DOHH2 (cell line): ENCODE results near the gene NQO2.
"Not testable (repeated sequence)": the region's sequence is repeated elsewhere in the genome, so short reads cannot be mapped to it uniquely, and the experiment has no call there.

Source experiments
- H3F3A ChIP-seq: fragments of 200-600 bp; sonication (generic), shearing (Covaris generic); 2 replicates; pipeline ENCODE4 v1.6.0; 2016; ENCODE audit warnings: antibody characterized with exemption, mild to moderate bottlenecking; ENCODE audit not compliant: control insufficient read depth, insufficient read depth
- H3K27ac ChIP-seq: fragments of 200-600 bp; sonication (generic); 2 replicates; pipeline ENCODE4 v1.5.1; 2014; ENCODE audit warnings: low read depth, mild to moderate bottlenecking, low read length, moderate library complexity
- H3K27me3 ChIP-seq: fragments of 200-600 bp; sonication (generic); 2 replicates; pipeline ENCODE4 v1.6.1; 2014; ENCODE audit warnings: mild to moderate bottlenecking, low read length, mixed read lengths; ENCODE audit not compliant: control insufficient read depth
- H3K36me3 ChIP-seq: fragments of 200-600 bp; sonication (generic); 2 replicates; pipeline ENCODE4 v1.6.1; 2014; ENCODE audit warnings: mild to moderate bottlenecking, low read length, moderate library complexity, mixed read lengths; ENCODE audit not compliant: control insufficient read depth
- H3K4me1 ChIP-seq: fragments of 200-600 bp; sonication (generic); 2 replicates; pipeline ENCODE4 v1.6.1; 2014; ENCODE audit warnings: mild to moderate bottlenecking, low read length, mixed read lengths; ENCODE audit not compliant: control insufficient read depth
- H3K4me2 ChIP-seq: fragments of 200-600 bp; sonication (generic); 2 replicates; pipeline ENCODE4 v1.6.0; 2014; ENCODE audit warnings: mild to moderate bottlenecking, low read length, moderate library complexity
- H3K4me3 ChIP-seq: fragments of 200-600 bp; sonication (generic); 2 replicates; pipeline ENCODE4 v1.5.1; 2014; ENCODE audit warnings: mild to moderate bottlenecking, low read length, mixed read lengths
- H3K79me2 ChIP-seq: fragments of 200-600 bp; sonication (generic); 2 replicates; pipeline ENCODE4 v1.6.1; 2014; ENCODE audit warnings: mild to moderate bottlenecking, low read length, mixed read lengths; ENCODE audit not compliant: control insufficient read depth
- H3K9me2 ChIP-seq: fragments of 200-600 bp; sonication (generic); replicated peaks from 2 replicates; pipeline ENCODE4 v1.6.1; 2014; ENCODE audit warnings: mild to moderate bottlenecking, low read length, mixed read lengths; ENCODE audit not compliant: control insufficient read depth
- H3K9me3 ChIP-seq: fragments of 200-600 bp; sonication (generic); 2 replicates; pipeline ENCODE4 v1.6.1; 2014; ENCODE audit warnings: antibody characterized with exemption, low read length, mixed read lengths; ENCODE audit not compliant: control insufficient read depth, insufficient read depth
- H4K20me1 ChIP-seq: fragments of 200-600 bp; sonication (generic); 2 replicates; pipeline ENCODE4 v1.6.0; 2014; ENCODE audit warnings: low read depth, mild to moderate bottlenecking, antibody characterized with exemption, low read length, moderate library complexity; ENCODE audit not compliant: control insufficient read depth, insufficient read depth
- EZH2phosphoT487 ChIP-seq: fragments of 200-600 bp; sonication (generic); IDR thresholded peaks from 2 replicates; pipeline ENCODE4 v1.6.1; 2017; ENCODE audit warnings: borderline replicate concordance, mild to moderate bottlenecking, antibody characterized with exemption, low read length, moderate library complexity, mixed read lengths
- TF ChIP-seq, protein P1 (sequence below): fragments of 200-600 bp; sonication (generic); IDR thresholded peaks from one replicate; pipeline ENCODE4 v1.5.1; 2014; ENCODE audit warnings: antibody characterized with exemption, mild to moderate bottlenecking, low read depth, low read length; ENCODE audit not compliant: poor library complexity, severe bottlenecking

Gene NQO2

DNA sequence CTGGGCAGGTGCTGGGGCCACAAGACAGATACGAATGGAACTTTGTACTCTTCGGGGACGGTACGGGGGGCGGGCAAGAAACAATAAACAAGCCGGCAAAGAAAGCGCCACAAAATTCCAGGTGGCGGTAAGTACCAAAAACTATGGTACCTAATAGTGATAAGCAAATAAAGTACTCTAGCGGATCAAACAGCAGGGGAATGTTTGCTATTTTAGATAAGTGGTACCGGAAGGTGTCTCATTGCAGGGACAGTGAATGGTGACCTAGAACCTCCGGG lies 53.5 kb downstream of the NQO2 start:
- Histone ChIP-seq H3K27ac (no peak overlapping the region), H3K9me3 (no peaks in the 10 kb centered on the region), H3K4me2 (peak overlapping the region; percentile 76), H3K36me3 (no peaks in the 10 kb centered on the region), H3F3A (peaks cover 9% of the 10 kb centered on the region; the same call in 1 of the 2 replicates), H3K79me2 (no peaks in the 10 kb centered on the region), H3K4me1 (peaks cover 33% of the 10 kb centered on the region), H3K9me2 (no peaks in the 10 kb centered on the region), H4K20me1 (no peaks in the 10 kb centered on the region), H3K27me3 (no peaks in the 10 kb centered on the region), H3K4me3 (peak overlapping the region; percentile 72)
- no peak for TF ChIP-seq EZH2phosphoT487
- TF ChIP-seq, protein P1, sequence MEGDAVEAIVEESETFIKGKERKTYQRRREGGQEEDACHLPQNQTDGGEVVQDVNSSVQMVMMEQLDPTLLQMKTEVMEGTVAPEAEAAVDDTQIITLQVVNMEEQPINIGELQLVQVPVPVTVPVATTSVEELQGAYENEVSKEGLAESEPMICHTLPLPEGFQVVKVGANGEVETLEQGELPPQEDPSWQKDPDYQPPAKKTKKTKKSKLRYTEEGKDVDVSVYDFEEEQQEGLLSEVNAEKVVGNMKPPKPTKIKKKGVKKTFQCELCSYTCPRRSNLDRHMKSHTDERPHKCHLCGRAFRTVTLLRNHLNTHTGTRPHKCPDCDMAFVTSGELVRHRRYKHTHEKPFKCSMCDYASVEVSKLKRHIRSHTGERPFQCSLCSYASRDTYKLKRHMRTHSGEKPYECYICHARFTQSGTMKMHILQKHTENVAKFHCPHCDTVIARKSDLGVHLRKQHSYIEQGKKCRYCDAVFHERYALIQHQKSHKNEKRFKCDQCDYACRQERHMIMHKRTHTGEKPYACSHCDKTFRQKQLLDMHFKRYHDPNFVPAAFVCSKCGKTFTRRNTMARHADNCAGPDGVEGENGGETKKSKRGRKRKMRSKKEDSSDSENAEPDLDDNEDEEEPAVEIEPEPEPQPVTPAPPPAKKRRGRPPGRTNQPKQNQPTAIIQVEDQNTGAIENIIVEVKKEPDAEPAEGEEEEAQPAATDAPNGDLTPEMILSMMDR, result no peak

DNA sequence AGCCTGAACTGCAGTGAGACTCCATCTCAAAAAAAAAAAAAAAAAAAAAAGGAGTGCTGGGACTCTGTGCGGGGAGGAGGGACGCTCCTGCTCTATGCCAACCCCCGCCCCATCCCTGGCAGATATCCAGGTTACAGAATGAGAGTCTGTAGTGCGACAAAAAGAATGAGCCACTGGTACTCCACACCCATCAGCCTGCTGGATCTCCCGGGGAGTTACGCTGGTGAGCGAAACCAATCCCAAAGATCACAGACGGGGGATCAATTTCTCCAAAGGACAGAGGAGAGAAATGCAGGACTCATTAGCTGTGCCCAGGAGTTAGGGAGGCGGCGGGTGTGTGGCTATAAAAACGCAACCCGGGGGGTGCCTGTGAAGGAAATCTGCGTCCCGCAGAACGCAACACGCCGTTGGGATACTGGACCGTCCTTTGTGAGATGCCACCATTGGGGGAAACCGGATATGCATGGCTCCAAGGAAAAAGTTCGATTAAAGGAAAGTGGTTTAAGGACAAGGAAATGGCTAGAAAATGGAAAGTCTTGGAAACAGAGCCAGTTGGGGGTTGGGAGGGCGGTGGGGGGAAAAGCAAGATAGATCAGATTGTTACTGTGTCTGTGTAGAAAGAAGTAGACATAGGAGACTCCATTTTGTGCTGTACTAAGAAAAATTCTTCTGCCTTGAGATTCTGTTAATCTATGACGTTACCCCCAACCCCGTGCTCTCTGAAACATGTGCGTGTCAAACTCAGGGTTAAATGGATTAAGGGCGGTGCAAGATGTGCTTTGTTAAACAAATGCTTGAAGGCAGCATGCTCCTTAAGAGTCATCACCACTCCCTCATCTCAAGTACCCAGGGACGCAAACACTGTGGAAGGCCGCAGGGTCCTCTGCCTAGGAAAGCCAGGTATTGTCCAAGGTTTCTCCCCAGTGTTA lies 54.8 kb downstream of the NQO2 start:
- H3F3A ChIP-seq, result peaks cover 16% of the 10 kb centered on the region
- not testable (repeated sequence) for H3K79me2 ChIP-seq, H3K36me3 ChIP-seq, H4K20me1 ChIP-seq, H3K27ac ChIP-seq, H3K9me2 ChIP-seq, H3K9me3 ChIP-seq, H3K27me3 ChIP-seq
- peaks cover 42% of the 10 kb centered on the region for H3K4me1 ChIP-seq
- H3K4me3 ChIP-seq, result peak overlapping the region; percentile 72
- peak overlapping the region; percentile 76 for H3K4me2 ChIP-seq

DNA sequence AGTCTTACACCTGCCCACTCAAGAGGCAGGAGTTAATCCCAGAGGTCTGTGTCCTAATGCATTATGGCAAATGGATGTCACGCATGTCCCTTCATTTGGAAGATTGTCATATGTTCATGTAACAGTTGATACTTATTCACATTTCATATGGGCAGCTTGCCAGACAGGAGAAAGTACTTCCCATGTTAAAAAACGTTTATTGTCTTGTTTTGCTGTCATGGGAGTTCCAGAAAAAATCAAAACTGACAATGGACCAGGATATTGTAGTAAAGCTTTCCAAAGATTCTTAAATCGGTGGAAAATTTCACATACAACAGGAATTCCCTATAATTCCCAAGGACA lies 55.4 kb downstream of the NQO2 start:
- Histone ChIP-seq H3K4me1 (peaks cover 45% of the 10 kb centered on the region), H3F3A (peaks cover 16% of the 10 kb centered on the region), H3K4me2 (0 out of 2 replicates have a peak overlapping the region, but pooled peaks have one; percentile 53)
- not testable (repeated sequence) for H3K79me2 ChIP-seq, H3K9me3 ChIP-seq, H3K27me3 ChIP-seq, H4K20me1 ChIP-seq, H3K27ac ChIP-seq, H3K4me3 ChIP-seq, H3K36me3 ChIP-seq, H3K9me2 ChIP-seq

DNA sequence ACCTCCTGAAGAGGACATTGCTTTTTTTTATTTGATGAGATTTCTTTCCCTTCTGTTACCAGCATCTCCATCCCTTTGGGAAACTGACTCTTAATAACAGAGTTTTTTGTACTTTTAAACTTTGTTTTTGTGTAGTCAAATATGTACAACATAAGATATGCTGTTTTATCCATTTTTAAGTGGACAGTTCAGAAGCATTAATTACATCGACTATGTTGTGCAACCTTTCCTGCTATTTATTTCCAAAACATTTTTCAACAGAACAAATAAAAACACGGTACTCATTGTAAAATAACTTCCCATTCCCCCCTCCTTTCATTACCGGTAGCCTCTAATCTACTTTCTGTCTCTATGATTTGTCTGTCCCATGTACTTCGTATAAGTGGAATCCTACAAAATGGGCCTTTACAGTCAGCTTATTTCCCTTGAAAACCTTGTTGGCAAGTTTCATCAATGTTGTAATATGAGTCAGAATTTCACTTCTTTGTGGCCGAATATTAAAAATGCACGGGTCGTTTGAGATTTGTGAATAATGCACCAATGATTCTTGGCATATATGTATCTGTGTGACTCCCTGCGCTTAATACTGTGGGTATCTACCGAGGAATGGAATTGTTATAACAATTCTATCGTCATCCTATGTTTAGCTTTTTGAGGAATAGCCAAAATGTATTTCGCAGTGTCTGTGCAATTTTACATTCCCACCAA lies 57.5 kb downstream of the NQO2 start:
- no peak for TF ChIP-seq EZH2phosphoT487
- TF ChIP-seq, protein P1, result no peak
- H3K9me2 ChIP-seq, result no peaks in the 10 kb centered on the region
- H3K9me3 ChIP-seq, result no peaks in the 10 kb centered on the region
- no peaks in the 10 kb centered on the region for H4K20me1 ChIP-seq
- H3K27ac ChIP-seq, result no peak overlapping the region
- H3K4me3 ChIP-seq, result no peak overlapping the region
- H3K27me3 ChIP-seq, result no peaks in the 10 kb centered on the region
- no peaks in the 10 kb centered on the region for H3K36me3 ChIP-seq
- no peaks in the 10 kb centered on the region for H3K79me2 ChIP-seq
- peaks cover 25% of the 10 kb centered on the region for H3F3A ChIP-seq
- H3K4me1 ChIP-seq, result peaks cover 65% of the 10 kb centered on the region
- no peak overlapping the region for H3K4me2 ChIP-seq
